HepG2 (cell line): Measurements from ENCODE around the gene STUB1. TPM values are rescaled to one million over a fixed set of nuclear protein-coding genes. Genes with fewer than 3 reads are reported as not detected.

Experiments used
- KMT2A ChIP-seq: sonication (generic); formaldehyde crosslinking; IDR thresholded peaks from 2 replicates; pipeline ENCODE4 v1.4.0; 2020; ENCODE audit warnings: missing genetic modification reagents
- PBX2 ChIP-seq: IDR thresholded peaks from 2 replicates; pipeline ENCODE4 v1.6.1; 2016; ENCODE audit warnings: control low read depth
- POLR2AphosphoS5 ChIP-seq: IDR thresholded peaks from 2 replicates; pipeline ENCODE4 v1.6.1; 2012; ENCODE audit warnings: low read depth, low read length
- TCF12 ChIP-seq, 2 experiments: fragments of 450-650 bp in 1 of 2; sonication (generic) in 1 of 2; formaldehyde crosslinking in 1 of 2; IDR thresholded peaks; 2 replicates each; pipeline versions ENCODE4 v1.6.1 to v1.8.0; 2017 to 2022; ENCODE audit warnings: antibody characterized with exemption in 1 of 2, mild to moderate bottlenecking in 1 of 2, missing genetic modification reagents in 1 of 2, moderate library complexity in 1 of 2
- ZNF552 ChIP-seq: sonication (generic); formaldehyde crosslinking; IDR thresholded peaks from 2 replicates; pipeline ENCODE4 v1.9.0; 2022; ENCODE audit warnings: missing genetic modification reagents, mild to moderate bottlenecking, borderline replicate concordance
- ZNF562 ChIP-seq: sonication (generic); formaldehyde crosslinking; IDR thresholded peaks from 2 replicates; pipeline ENCODE4 v1.8.0; 2022; ENCODE audit warnings: missing genetic modification reagents, borderline replicate concordance
- ZNF687 ChIP-seq: sonication (generic); formaldehyde crosslinking; IDR thresholded peaks from 2 replicates; pipeline ENCODE4 v1.5.1; 2020; ENCODE audit warnings: mild to moderate bottlenecking, missing genetic modification reagents, moderate library complexity
- polyA plus RNA-seq, 8 experiments: library from polyadenylated mRNA; depleted of rRNA in 3 of 8; stranded (reverse) in 7 of 8; unstranded in 1 of 8; fragments of >200 nt; fragmentation: Illumina TruSeq in 4 of 8; extraction: Trizol in 4 of 8; gene quantifications; 2 replicates each; pipeline versions ENCODE4 v1.2.1 to v1.2.3, GENCODE V29; 2011 to 2016; ENCODE audit warnings: low read depth in 4 of 8, missing spikeins in 1 of 8, mixed read lengths in 1 of 8; ENCODE audit not compliant: insufficient read depth in 1 of 8
- total RNA-seq, 5 experiments: library from RNA; depleted of rRNA; stranded (reverse); fragments of >200 nt; fragmentation: Illumina TruSeq; extraction: Trizol; gene quantifications; 2 replicates each; pipeline ENCODE4 v1.2.3, GENCODE V29; 2016; ENCODE audit warnings: low read depth in 1 of 5
- TF ChIP-seq, protein P1 (sequence below): sonication (generic); formaldehyde crosslinking; IDR thresholded peaks from 2 replicates; pipeline ENCODE4 v1.5.1; 2020; ENCODE audit warnings: mild to moderate bottlenecking, missing genetic modification reagents, borderline replicate concordance
- TF ChIP-seq, protein P2 (sequence below), 2 experiments: sonication (generic) in 1 of 2; formaldehyde crosslinking in 1 of 2; IDR thresholded peaks; 2 replicates each; pipeline versions ENCODE4 v1.6.1 to v1.9.0; 2014 to 2022; ENCODE audit warnings: antibody characterized with exemption in 1 of 2, borderline replicate concordance in 1 of 2, inconsistent platforms in 1 of 2, low read depth in 1 of 2, missing genetic modification reagents in 1 of 2

STUB1 gene
- total and polyA plus RNA-seq, 2 of the 13 experiments (the other 11 are each of a cell fraction or from before 2014, with no cell fraction given) = 52.9 to 78.2 TPM

GRCh38 chr16:714558-715476, 34.6 kb downstream of the STUB1 start, which contains the start of gene METRN (continued):
- TF ChIP-seq, protein P1, sequence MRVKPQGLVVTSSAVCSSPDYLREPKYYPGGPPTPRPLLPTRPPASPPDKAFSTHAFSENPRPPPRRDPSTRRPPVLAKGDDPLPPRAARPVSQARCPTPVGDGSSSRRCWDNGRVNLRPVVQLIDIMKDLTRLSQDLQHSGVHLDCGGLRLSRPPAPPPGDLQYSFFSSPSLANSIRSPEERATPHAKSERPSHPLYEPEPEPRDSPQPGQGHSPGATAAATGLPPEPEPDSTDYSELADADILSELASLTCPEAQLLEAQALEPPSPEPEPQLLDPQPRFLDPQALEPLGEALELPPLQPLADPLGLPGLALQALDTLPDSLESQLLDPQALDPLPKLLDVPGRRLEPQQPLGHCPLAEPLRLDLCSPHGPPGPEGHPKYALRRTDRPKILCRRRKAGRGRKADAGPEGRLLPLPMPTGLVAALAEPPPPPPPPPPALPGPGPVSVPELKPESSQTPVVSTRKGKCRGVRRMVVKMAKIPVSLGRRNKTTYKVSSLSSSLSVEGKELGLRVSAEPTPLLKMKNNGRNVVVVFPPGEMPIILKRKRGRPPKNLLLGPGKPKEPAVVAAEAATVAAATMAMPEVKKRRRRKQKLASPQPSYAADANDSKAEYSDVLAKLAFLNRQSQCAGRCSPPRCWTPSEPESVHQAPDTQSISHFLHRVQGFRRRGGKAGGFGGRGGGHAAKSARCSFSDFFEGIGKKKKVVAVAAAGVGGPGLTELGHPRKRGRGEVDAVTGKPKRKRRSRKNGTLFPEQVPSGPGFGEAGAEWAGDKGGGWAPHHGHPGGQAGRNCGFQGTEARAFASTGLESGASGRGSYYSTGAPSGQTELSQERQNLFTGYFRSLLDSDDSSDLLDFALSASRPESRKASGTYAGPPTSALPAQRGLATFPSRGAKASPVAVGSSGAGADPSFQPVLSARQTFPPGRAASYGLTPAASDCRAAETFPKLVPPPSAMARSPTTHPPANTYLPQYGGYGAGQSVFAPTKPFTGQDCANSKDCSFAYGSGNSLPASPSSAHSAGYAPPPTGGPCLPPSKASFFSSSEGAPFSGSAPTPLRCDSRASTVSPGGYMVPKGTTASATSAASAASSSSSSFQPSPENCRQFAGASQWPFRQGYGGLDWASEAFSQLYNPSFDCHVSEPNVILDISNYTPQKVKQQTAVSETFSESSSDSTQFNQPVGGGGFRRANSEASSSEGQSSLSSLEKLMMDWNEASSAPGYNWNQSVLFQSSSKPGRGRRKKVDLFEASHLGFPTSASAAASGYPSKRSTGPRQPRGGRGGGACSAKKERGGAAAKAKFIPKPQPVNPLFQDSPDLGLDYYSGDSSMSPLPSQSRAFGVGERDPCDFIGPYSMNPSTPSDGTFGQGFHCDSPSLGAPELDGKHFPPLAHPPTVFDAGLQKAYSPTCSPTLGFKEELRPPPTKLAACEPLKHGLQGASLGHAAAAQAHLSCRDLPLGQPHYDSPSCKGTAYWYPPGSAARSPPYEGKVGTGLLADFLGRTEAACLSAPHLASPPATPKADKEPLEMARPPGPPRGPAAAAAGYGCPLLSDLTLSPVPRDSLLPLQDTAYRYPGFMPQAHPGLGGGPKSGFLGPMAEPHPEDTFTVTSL = no peak
- no peak for TF ChIP-seq TCF12 (IDR thresholded peaks at IDR 0.05)
- peak; percentile 22; the same call in 1 of the 2 replicates for TF ChIP-seq TCF12 (CRISPR knock-in tag; IDR thresholded peaks at IDR 0.05)
- TF ChIP-seq POLR2AphosphoS5 = no peak
- TF ChIP-seq, protein P2, sequence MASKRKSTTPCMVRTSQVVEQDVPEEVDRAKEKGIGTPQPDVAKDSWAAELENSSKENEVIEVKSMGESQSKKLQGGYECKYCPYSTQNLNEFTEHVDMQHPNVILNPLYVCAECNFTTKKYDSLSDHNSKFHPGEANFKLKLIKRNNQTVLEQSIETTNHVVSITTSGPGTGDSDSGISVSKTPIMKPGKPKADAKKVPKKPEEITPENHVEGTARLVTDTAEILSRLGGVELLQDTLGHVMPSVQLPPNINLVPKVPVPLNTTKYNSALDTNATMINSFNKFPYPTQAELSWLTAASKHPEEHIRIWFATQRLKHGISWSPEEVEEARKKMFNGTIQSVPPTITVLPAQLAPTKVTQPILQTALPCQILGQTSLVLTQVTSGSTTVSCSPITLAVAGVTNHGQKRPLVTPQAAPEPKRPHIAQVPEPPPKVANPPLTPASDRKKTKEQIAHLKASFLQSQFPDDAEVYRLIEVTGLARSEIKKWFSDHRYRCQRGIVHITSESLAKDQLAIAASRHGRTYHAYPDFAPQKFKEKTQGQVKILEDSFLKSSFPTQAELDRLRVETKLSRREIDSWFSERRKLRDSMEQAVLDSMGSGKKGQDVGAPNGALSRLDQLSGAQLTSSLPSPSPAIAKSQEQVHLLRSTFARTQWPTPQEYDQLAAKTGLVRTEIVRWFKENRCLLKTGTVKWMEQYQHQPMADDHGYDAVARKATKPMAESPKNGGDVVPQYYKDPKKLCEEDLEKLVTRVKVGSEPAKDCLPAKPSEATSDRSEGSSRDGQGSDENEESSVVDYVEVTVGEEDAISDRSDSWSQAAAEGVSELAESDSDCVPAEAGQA (IDR thresholded peaks at IDR 0.05; ENCODE audit: low read depth) = no peak
- TF ChIP-seq, protein P2 (CRISPR knock-in tag; IDR thresholded peaks at IDR 0.05; ENCODE audit: borderline replicate concordance) = no peak
- TF ChIP-seq ZNF552 = no peak
- TF ChIP-seq ZNF687 (CRISPR knock-in tag) = peak; percentile 78
- no peak for TF ChIP-seq ZNF562 (CRISPR knock-in tag)
- no peak for TF ChIP-seq PBX2 (CRISPR knock-in tag)
- no peak for TF ChIP-seq KMT2A (CRISPR knock-in tag)
